Islet precursor cell (in vitro differentiated cells): ENCODE results near the gene LENG8.
A peak's percentile ranks its signal among the peaks of the same experiment; 100 is the strongest.

Source experiments
- DNase-seq: peaks from one replicate; pipeline ENCODE4 v3.0.0-alpha.2; 2018

The LENG8 gene

DNA sequence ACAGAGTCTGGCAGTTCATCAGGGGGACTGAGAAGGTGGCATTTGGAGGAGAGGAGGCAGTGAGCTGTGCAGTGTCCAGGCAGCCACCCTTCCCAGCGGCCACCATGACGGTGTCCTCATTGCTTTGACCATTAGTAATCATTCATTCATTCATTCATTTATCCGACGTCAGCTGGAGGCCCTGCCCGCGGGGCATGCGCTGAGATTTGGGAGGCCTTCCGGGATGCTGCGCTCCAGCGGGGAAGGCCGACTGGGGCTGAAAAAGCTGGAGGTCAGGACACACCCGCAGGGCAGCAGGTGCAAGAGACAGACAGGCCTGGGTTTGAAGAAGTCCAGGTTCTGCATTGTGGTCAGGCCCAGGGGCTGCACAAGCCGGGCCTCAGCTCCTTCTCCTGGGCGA, 24.8 kb upstream of the LENG8 start:
- no peak for DNase-seq

- no peak for DNase-seq
Observed at GRCh38 chr19:54424660-54425381, 24.2 kb upstream of the LENG8 start.

GRCh38 chr19:54425382-54425723, 23.6 kb upstream of the LENG8 start:
- no peak for DNase-seq

- DNase-seq, result peak; percentile 89
Observed at GRCh38 chr19:54426291-54426931, 22.6 kb upstream of the LENG8 start.

- no peak for DNase-seq
Observed at GRCh38 chr19:54427586-54427985, 21.4 kb upstream of the LENG8 start.

GRCh38 chr19:54428323-54429175, 20.4 kb upstream of the LENG8 start:
- DNase-seq, result no peak

- no peak for DNase-seq
Observed at GRCh38 chr19:54429176-54429495, 19.9 kb upstream of the LENG8 start.

DNA sequence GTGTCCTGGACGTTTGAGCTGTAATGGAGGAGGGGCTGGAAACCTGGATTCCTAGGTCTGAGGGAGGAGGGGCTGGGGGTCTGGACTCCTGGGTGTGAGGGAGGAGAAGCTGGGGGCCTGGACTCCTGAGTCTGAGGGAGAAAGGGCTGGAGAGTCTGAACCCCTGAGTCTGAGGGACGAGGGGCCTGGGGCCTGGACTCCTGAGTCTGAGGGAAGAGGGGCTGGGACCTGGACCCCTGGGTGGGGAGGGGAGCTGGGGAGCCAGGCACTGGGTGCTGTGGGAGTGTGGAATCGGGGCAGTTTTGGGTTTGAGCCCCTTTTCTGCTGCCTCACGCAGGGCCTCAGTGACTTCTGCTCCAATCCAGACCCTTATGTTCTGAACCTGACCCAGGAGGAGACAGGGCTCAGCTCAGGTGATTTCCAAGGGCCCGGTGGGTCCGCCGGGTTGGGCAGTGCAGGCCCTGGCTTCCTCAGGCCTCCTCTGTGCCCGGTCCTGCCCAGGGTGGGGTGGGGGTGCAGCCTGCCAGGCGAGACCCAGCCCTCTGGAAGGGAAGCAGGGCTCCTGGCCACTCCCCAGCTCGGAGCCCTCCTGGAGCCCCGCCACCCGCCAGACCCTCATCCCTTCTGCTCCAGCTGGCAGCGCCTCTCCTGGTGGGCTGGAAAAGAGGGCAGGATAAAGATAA, 19.3 kb upstream of the LENG8 start:
- DNase-seq, result no peak

- DNase-seq, result peak; percentile 92
Observed at GRCh38 chr19:54430306-54431254, 18.4 kb upstream of the LENG8 start.

DNA sequence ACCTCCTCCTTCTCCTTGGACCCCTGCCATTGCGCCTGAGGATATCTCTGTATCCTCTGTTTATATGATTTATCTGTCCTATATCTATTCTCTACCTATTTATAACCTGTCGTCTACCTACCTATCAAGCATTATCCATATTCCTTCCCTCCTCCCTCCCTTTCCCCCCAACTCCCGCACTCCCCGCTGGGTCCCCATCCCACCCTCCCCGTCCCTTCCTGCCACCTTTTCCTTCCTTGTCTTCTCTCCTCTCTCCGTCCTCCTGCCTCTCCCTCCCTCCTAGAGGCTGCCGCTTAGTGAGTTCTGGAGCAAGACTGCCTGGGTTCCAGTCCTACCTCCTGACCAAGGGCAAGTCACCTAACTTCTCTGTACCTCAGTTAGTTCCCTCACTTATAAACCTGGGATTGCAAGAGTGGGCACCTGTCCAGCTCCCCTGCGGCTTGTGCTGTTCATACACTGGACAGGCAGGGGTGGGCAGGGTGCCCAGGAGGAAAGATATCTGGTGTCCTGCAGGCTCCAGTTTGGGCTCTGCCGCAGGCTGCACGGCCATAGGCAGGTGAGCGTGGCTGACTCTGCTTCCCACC, 17.7 kb upstream of the LENG8 start:
- DNase-seq, result no peak

GRCh38 chr19:54432144-54432738, 16.8 kb upstream of the LENG8 start:
- DNase-seq, result peak; percentile 83

DNA sequence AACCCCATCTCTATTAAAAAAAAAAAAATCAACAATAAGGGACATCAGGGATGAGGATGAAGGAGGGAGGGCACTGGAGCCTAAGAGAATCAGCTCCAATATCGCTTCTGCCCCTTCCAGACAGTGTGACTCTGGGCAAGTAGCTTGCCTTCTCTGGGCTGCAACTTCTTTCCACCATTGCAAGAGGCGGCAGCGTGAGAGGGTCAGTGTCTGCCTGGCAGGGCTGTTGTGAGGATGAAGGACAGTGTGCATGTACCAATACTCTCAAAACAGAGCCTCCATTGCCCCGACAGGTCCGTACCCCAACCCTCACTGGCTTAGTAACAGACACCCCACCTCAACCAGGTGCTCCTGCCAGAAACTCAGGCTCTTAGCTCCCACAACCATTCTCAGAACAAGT, 15.3 kb upstream of the LENG8 start:
- DNase-seq, result no peak

DNA sequence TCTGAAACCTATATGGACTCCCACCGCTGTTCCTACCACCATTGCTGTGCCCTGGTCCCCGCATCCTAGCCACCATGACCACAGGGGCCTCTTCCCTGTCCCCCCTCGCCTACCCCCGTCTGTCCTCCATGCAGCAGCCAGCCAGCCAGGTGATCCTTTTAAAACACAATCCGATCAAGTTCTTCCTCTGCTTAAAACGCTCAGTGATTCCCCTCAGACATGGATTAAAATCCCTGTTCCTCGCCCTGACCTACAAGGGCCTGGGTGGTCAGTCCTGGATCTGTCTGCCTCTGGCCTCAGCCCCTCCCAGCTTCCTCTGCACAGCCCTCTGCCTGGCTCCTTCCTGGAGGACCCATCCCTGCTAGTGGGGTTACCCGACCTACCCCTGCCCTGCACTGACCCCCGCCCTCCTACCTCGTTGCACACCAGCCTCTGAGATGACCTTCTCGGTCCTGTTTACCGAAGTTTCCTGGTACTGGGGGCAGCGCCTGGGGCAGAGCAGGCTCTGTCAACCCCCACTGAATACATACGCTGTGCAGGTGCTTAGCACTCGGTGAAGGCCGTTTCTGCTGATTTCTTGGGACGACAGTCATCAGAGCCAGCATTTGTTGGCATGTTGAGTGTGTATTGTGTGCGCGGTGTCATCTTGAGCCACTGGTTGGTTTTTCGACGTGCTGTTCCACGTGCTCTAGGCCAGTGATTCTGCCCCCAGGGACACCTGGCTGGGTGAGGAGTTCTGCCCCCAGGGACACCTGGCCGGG, 14.7 kb upstream of the LENG8 start:
- DNase-seq, result peak; percentile 47

GRCh38 chr19:54434873-54435214, 14.2 kb upstream of the LENG8 start:
- no peak for DNase-seq

GRCh38 chr19:54435551-54436016, 13.4 kb upstream of the LENG8 start:
- DNase-seq, result peak; percentile 51

- no peak for DNase-seq
Observed at GRCh38 chr19:54436031-54436523, 12.9 kb upstream of the LENG8 start.

DNA sequence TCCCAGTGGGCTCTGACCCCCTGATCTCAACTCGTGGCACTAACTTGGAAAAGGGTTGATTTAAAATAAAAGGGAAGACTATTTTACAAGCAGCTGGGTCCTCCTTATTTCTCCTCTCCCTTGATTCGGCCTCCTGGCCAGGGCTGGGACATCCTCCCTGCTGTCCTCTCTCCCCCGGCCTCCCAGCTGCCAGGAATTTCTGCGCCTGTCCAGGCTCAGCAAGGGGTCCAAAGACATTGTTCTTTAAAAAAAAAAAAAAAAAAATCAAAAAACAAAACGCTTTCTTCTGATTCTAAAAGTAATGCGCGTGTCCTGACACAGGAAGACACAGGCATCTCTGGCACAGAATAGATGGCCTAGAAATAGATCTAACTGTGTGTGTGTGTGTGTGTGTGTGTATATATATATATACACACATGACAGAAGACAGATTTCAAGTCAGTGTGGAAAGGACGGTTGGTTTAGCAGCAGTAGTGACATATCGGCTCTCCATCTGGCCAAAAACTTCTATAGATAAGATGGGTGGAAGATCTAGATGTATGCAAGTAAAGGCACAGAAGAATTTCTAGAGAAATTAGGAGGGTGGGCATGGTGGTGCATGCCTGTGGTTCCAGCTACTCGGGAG, 12.3 kb upstream of the LENG8 start:
- DNase-seq, result no peak

DNA sequence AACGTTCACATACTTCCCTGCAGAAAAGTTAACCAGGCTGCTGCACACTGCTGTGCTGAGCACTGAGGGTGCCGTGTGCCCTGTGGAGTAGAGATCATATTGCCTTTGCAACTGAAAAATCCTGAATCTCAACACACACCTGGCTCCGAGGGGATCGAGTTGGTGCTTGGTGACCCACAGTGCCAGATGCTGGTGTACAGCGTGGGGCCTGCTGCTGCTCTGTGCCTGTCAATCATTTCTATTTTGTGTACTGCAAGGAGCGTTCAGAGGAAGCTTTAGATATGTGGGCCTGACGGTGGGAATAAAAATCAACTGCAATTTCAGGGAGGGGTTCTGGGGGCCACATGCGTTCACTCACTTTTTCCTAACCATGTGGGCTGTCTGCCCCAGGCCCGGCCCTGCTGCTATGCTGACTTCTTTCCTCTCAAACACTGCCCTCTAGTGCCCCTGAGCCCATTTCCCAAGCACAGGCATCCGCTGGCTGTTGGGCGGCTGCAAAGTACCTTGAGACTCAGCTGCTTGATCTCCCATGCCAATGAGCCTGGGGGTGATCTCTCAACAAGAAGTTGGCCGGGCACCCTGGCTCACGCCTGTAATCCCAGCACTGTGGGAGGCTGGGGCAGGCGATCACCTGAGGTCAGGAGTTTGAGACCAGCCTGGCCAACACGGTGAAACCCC, 9.7 kb upstream of the LENG8 start:
- peak; percentile 85 for DNase-seq

- no peak for DNase-seq
Observed at GRCh38 chr19:54440641-54441040, 8.4 kb upstream of the LENG8 start.
